Keratinocyte (primary cell): ENCODE results near the gene LRRC73.

ENCODE experiments used
- EZH2 ChIP-seq: IDR thresholded peaks from one replicate; pipeline ENCODE4 v1.6.1; 2012; ENCODE audit warnings: inconsistent platforms, mild to moderate bottlenecking, low read length, moderate library complexity
- TF ChIP-seq, protein P1 (sequence below), 3 experiments: IDR thresholded peaks in 1 of 3; conservative IDR thresholded peaks in 1 of 3; optimal IDR thresholded peaks in 1 of 3; 2 replicates in 2 of 3; 3 replicates in 1 of 3; pipeline versions ENCODE3 to v1.5.1; 2011; ENCODE audit warnings: low read length in 3 of 3, mild to moderate bottlenecking in 3 of 3, moderate library complexity in 2 of 3, control low read depth in 1 of 3, inconsistent platforms in 1 of 3; ENCODE audit not compliant: insufficient read depth in 2 of 3; ENCODE audit errors: extremely low read depth in 1 of 3

DNA sequence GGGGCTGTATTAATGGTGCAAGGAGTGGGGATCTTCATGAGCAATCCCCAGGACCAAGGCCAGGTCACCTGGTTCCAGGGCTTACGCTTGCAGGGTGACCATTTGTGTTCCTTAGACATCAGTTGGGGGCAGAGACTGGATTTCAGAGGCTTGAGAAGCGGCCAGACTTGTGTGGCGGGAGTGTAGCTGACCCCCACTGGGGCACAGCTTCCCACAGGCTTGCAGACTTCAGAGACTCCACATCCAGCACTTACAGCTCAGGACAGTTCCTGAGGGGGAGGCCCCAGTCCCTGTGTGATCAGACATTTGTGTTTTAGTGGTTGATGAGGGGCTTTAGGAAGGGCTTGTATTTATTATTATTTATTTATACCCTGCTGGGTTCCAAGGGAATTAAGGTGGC lies 17.5 kb downstream of the LRRC73 start:
- TF ChIP-seq, protein P1, sequence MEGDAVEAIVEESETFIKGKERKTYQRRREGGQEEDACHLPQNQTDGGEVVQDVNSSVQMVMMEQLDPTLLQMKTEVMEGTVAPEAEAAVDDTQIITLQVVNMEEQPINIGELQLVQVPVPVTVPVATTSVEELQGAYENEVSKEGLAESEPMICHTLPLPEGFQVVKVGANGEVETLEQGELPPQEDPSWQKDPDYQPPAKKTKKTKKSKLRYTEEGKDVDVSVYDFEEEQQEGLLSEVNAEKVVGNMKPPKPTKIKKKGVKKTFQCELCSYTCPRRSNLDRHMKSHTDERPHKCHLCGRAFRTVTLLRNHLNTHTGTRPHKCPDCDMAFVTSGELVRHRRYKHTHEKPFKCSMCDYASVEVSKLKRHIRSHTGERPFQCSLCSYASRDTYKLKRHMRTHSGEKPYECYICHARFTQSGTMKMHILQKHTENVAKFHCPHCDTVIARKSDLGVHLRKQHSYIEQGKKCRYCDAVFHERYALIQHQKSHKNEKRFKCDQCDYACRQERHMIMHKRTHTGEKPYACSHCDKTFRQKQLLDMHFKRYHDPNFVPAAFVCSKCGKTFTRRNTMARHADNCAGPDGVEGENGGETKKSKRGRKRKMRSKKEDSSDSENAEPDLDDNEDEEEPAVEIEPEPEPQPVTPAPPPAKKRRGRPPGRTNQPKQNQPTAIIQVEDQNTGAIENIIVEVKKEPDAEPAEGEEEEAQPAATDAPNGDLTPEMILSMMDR (optimal IDR thresholded peaks at IDR 0.05 in 1 of 3, IDR thresholded peaks at IDR 0.05 in 1 of 3, conservative IDR thresholded peaks at IDR 0.05 in 1 of 3; ENCODE audit: extremely low read depth in 1 of 3, insufficient read depth in 2 of 3, low read length in 3 of 3), result no peak
- no peak for TF ChIP-seq EZH2
